IMR-90 (cell line): Measurements from ENCODE around the gene PGLYRP2. TPM values are rescaled to one million over a fixed set of nuclear protein-coding genes. Genes with fewer than 3 reads are reported as not detected.

Source experiments
- ATAC-seq: fragments of 200-7000 bp; cut with Tn5 transposase; 2 replicates; pipeline ENCODE4 v1.9.1; 2020; ENCODE audit warnings: low read depth, mild to moderate bottlenecking, moderate library complexity
- BruUV-seq: library from RNA; stranded (reverse); fragments of 400-500 nt; replicated peaks from 2 replicates; lab custom pipeline; 2021; lab: Mats Ljungman, UMichigan
- CTCF ChIA-PET: fragments of 300-600 bp; formaldehyde crosslinking; extraction: SDS; loops from one replicate; lab custom pipeline; 2021; ENCODE audit warnings: antibody characterized with exemption; lab: Yijun Ruan, JAX
- POLR2A ChIA-PET: fragments of 300-600 bp; sonication (Branson Sonifier 250); formaldehyde crosslinking; loops from one replicate; lab custom pipeline; 2022; ENCODE audit warnings: antibody characterized with exemption; ENCODE audit not compliant: unreplicated experiment; lab: Charles Lee
- DNase-seq: peaks from one replicate; pipeline ENCODE4 v3.0.0; 2013
- H2AFZ ChIP-seq: replicated peaks from 2 replicates; pipeline ENCODE3; 2013; ENCODE audit warnings: low read length, mild to moderate bottlenecking; ENCODE audit not compliant: poor library complexity
- H2AK5ac ChIP-seq: 2 replicates; pipeline ENCODE4 v1.6.1; 2013; ENCODE audit warnings: low read depth, low read length, inconsistent platforms
- H2AK9ac ChIP-seq: replicated peaks from 2 replicates; pipeline ENCODE3; 2013; ENCODE audit warnings: mild to moderate bottlenecking, low read depth, low read length, moderate library complexity; ENCODE audit not compliant: poor library complexity
- H2BK120ac ChIP-seq: 2 replicates; pipeline ENCODE4 v1.6.1; 2013; ENCODE audit warnings: low read depth, low read length, inconsistent platforms
- H2BK15ac ChIP-seq: 3 replicates; pipeline ENCODE4 v1.6.1; 2013; ENCODE audit warnings: low read depth, low read length, inconsistent platforms
- H2BK20ac ChIP-seq: 2 replicates; pipeline ENCODE4 v1.6.1; 2013; ENCODE audit warnings: low read depth, mild to moderate bottlenecking, inconsistent platforms, low read length, moderate library complexity
- H2BK5ac ChIP-seq: 2 replicates; pipeline ENCODE4 v1.6.1; 2013; ENCODE audit warnings: mild to moderate bottlenecking, low read depth, low read length, inconsistent platforms; ENCODE audit not compliant: poor library complexity, severe bottlenecking
- H3K14ac ChIP-seq: replicated peaks from 2 replicates; pipeline ENCODE4 v1.6.1; 2013; ENCODE audit warnings: low read depth, low read length, inconsistent platforms
- H3K18ac ChIP-seq: 2 replicates; pipeline ENCODE4 v1.6.1; 2013; ENCODE audit warnings: low read depth, low read length, control low read depth
- H3K23ac ChIP-seq: 2 replicates; pipeline ENCODE4 v1.6.1; 2013; ENCODE audit warnings: low read depth, low read length, inconsistent platforms
- H3K27ac ChIP-seq: 2 replicates; pipeline ENCODE4 v1.5.1; 2013; ENCODE audit warnings: mild to moderate bottlenecking, control low read depth, low read length; ENCODE audit not compliant: insufficient read depth
- H3K27me3 ChIP-seq: 2 replicates; pipeline ENCODE4 v1.6.1; 2013; ENCODE audit warnings: low read length; ENCODE audit not compliant: control insufficient read depth, insufficient read depth
- H3K36me3 ChIP-seq: 2 replicates; pipeline ENCODE4 v1.6.1; 2013; ENCODE audit warnings: low read length, mixed read lengths; ENCODE audit not compliant: control insufficient read depth, insufficient read depth
- H3K4ac ChIP-seq: 2 replicates; pipeline ENCODE4 v1.6.1; 2013; ENCODE audit warnings: low read depth, low read length, inconsistent platforms
- H3K4me1 ChIP-seq: 2 replicates; pipeline ENCODE4 v1.6.1; 2013; ENCODE audit warnings: low read length, mixed read lengths; ENCODE audit not compliant: control insufficient read depth, insufficient read depth
- H3K4me2 ChIP-seq: 2 replicates; pipeline ENCODE4 v1.6.1; 2013; ENCODE audit warnings: low read depth, mild to moderate bottlenecking, control low read depth, low read length, moderate library complexity
- H3K4me3 ChIP-seq: 2 replicates; pipeline ENCODE4 v1.5.1; 2013; ENCODE audit warnings: low read depth, mild to moderate bottlenecking, control low read depth, low read length, moderate library complexity; ENCODE audit not compliant: insufficient read depth
- H3K56ac ChIP-seq: 2 replicates; pipeline ENCODE4 v1.6.1; 2013; ENCODE audit warnings: low read length, inconsistent platforms; ENCODE audit not compliant: insufficient read depth; ENCODE audit errors: extremely low read depth
- H3K79me1 ChIP-seq, 2 experiments: 2 replicates each; pipeline ENCODE4 v1.6.1; 2013; ENCODE audit warnings: low read length in 2 of 2, inconsistent platforms in 1 of 2, low read depth in 1 of 2
- H3K9ac ChIP-seq: 2 replicates; pipeline ENCODE4 v1.6.1; 2013; ENCODE audit warnings: low read depth, low read length, control low read depth
- H3K9me1 ChIP-seq: 2 replicates; pipeline ENCODE4 v1.6.1; 2013; ENCODE audit warnings: low read length, inconsistent platforms; ENCODE audit not compliant: insufficient read depth
- H3K9me3 ChIP-seq: 2 replicates; pipeline ENCODE4 v1.6.1; 2013; ENCODE audit warnings: low read length; ENCODE audit not compliant: control insufficient read depth, insufficient read depth
- H4K20me1 ChIP-seq: 2 replicates; pipeline ENCODE4 v1.6.1; 2013; ENCODE audit warnings: low read length, inconsistent platforms; ENCODE audit not compliant: insufficient read depth
- H4K5ac ChIP-seq: 2 replicates; pipeline ENCODE4 v1.6.1; 2013; ENCODE audit warnings: mild to moderate bottlenecking, low read depth, low read length, control low read depth
- H4K8ac ChIP-seq, 2 experiments: 2 replicates each; pipeline ENCODE4 v1.6.1; 2013; ENCODE audit warnings: low read depth in 2 of 2, low read length in 2 of 2, control low read depth in 1 of 2, inconsistent platforms in 1 of 2
- H4K91ac ChIP-seq: 2 replicates; pipeline ENCODE4 v1.6.1; 2013; ENCODE audit warnings: low read depth, low read length, inconsistent platforms; ENCODE audit not compliant: insufficient read depth
- CTCF ChIP-seq: conservative IDR thresholded peaks from 2 replicates; pipeline ENCODE4 v1.5.1; 2012; ENCODE audit warnings: mild to moderate bottlenecking, low read depth, low read length, improper control_type of control experiment
- ELK1 ChIP-seq: fragments of 150-350 bp; IDR thresholded peaks from 2 replicates; pipeline ENCODE4 v1.6.1; 2016; ENCODE audit warnings: low read depth, mild to moderate bottlenecking, low read length, moderate library complexity, borderline replicate concordance
- FOS ChIP-seq: fragments of 150-350 bp; IDR thresholded peaks from 2 replicates; pipeline ENCODE4 v1.6.1; 2016; ENCODE audit warnings: low read depth, low read length
- MAFK ChIP-seq: IDR thresholded peaks from 2 replicates; pipeline ENCODE4 v1.6.1; 2012; ENCODE audit warnings: low read depth, low read length, improper control_type of control experiment
- MAZ ChIP-seq: IDR thresholded peaks from 2 replicates; pipeline ENCODE4 v1.6.1; 2012; ENCODE audit warnings: low read depth, mild to moderate bottlenecking, low read length, improper control_type of control experiment, moderate library complexity, borderline replicate concordance
- MXI1 ChIP-seq: IDR thresholded peaks from 2 replicates; pipeline ENCODE4 v1.6.1; 2012; ENCODE audit warnings: low read depth, mild to moderate bottlenecking, low read length, moderate library complexity, borderline replicate concordance
- POLR2A ChIP-seq: IDR thresholded peaks from 2 replicates; pipeline ENCODE4 v1.6.1; 2012; ENCODE audit warnings: mild to moderate bottlenecking, low read depth, low read length
- RFX5 ChIP-seq: IDR thresholded peaks from 2 replicates; pipeline ENCODE4 v1.8.0; 2012; ENCODE audit warnings: low read depth, mild to moderate bottlenecking, low read length, moderate library complexity
- SMC3 ChIP-seq: fragments of 150-350 bp; IDR thresholded peaks from 2 replicates; pipeline ENCODE4 v1.6.1; 2016; ENCODE audit warnings: low read depth, mild to moderate bottlenecking, antibody characterized with exemption, low read length, moderate library complexity
- USF2 ChIP-seq: fragments of 150-350 bp; IDR thresholded peaks from 2 replicates; pipeline ENCODE4 v1.6.1; 2017; ENCODE audit warnings: mild to moderate bottlenecking, antibody characterized with exemption, low read length, low read depth
- WGBS, 2 experiments: methylation state at CpG; one replicate each; pipeline versions ENCODE4 v1.1.5 to v1.1.7; 2013; ENCODE audit warnings: missing lambda C conversion rate in 2 of 2; ENCODE audit not compliant: insufficient read length in 1 of 2; ENCODE audit errors: extremely low coverage in 2 of 2; 5-methylcytosine and 5-hydroxymethylcytosine counted together
- dilution Hi-C: fragments of 300-500 bp; cut with HindIII; formaldehyde crosslinking; loops from one replicate; pipeline ENCODE4 v1.14.3; 2018; ENCODE audit warnings: low sequenced_read_pairs; ENCODE audit not compliant: unreplicated experiment
- in situ Hi-C: fragments of 300-500 bp; cut with MboI; formaldehyde crosslinking; loops from 3 replicates; pipeline ENCODE4 v1.14.3; 2019; ENCODE audit warnings: low sequenced_read_pairs, inconsistent platforms, mixed read lengths
- intact Hi-C: fragments of 100-400 bp; cut with micrococcal nuclease; formaldehyde crosslinking; loops from 2 replicates; pipeline ENCODE4 v1.10.0; 2022
- polyA plus RNA-seq, 3 experiments: library from polyadenylated mRNA; depleted of rRNA; stranded (reverse); fragments of >200 nt; gene quantifications; 2 replicates each; pipeline ENCODE4 v1.2.3, GENCODE V29; 2012; ENCODE audit warnings: low replicate concordance in 1 of 3
- total RNA-seq: library from RNA; depleted of rRNA; stranded (reverse); fragments of >200 nt; gene quantifications from 2 replicates; pipeline ENCODE4 v1.2.3, GENCODE V29; 2012

PGLYRP2 gene
- total and polyA plus RNA-seq, 2 of the 4 experiments (the other 2 are of a cell fraction) = not detected

- no peak overlapping the region for H4K8ac ChIP-seq
- H3K14ac ChIP-seq = no peak overlapping the region
- no peak overlapping the region for H4K91ac ChIP-seq
- no peak overlapping the region for H3K27ac ChIP-seq
- no peaks in the 10 kb centered on the region for H3K4me1 ChIP-seq
- H3K9me1 ChIP-seq = no peaks in the 10 kb centered on the region
- H3K23ac ChIP-seq = no peak overlapping the region
- no peaks in the 10 kb centered on the region for H3K9me3 ChIP-seq
- no TSS peak for BruUV-seq
- TF ChIP-seq CTCF = no peak
- no peak for TF ChIP-seq MXI1
- TF ChIP-seq SMC3 = no peak
- no peak for TF ChIP-seq USF2
- TF ChIP-seq POLR2A = no peak
- no peak for TF ChIP-seq MAZ
- TF ChIP-seq MAFK = no peak
- TF ChIP-seq ELK1 = no peak
- no peak for TF ChIP-seq RFX5
- TF ChIP-seq FOS = no peak
- ChIA-PET CTCF (no interaction called here), POLR2A (no interaction called here)
- H3K56ac ChIP-seq = no peak overlapping the region
- H3K27me3 ChIP-seq = no peaks in the 10 kb centered on the region
- H2AK5ac ChIP-seq = no peak overlapping the region
- H3K4me3 ChIP-seq = no peak overlapping the region
- no peak overlapping the region for H2BK120ac ChIP-seq
- no peak overlapping the region for H2AFZ ChIP-seq
- no peak overlapping the region for H2BK5ac ChIP-seq
- dilution Hi-C loops (no loop called here), intact Hi-C loops (no loop called here), in situ Hi-C loops (no loop called here)
- H3K4ac ChIP-seq = no peak overlapping the region
- no peak overlapping the region for H3K18ac ChIP-seq
- ATAC-seq = no peak
- H4K5ac ChIP-seq = no peak overlapping the region
- H2AK9ac ChIP-seq = no peak overlapping the region
- H2BK15ac ChIP-seq = no peak overlapping the region
- DNase-seq = no peak
- no peaks in the 10 kb centered on the region for H3K79me1 ChIP-seq
- H2BK20ac ChIP-seq = no peak overlapping the region
- H3K9ac ChIP-seq = no peak overlapping the region
- H3K36me3 ChIP-seq = no peaks in the 10 kb centered on the region
- no peaks in the 10 kb centered on the region for H4K20me1 ChIP-seq
- WGBS, 2 experiments = 50% methylated on average over 1 of the region's 13 CpGs; no CpG with 5 or more reads in 1 of the 2 experiments
- no peak overlapping the region for H3K4me2 ChIP-seq
Measured at GRCh38 chr19:15488489-15489226, 9.4 kb upstream of the PGLYRP2 start.
